GM12878 (cell line): ENCODE data around the gene CDKL1.

ENCODE experiments used
- CHD1 ChIP-seq: IDR thresholded peaks from 2 replicates; pipeline ENCODE4 v1.6.1; 2012; ENCODE audit warnings: low read depth, low read length, improper control_type of control experiment
- CTCF ChIP-seq, 3 experiments: IDR thresholded peaks in 2 of 3; conservative IDR thresholded peaks in 1 of 3; 2 replicates each; pipeline ENCODE4 v1.5.1; 2011; ENCODE audit warnings: low read depth in 3 of 3, low read length in 3 of 3, mild to moderate bottlenecking in 3 of 3, control low read depth in 2 of 3, moderate library complexity in 2 of 3, inconsistent platforms in 1 of 3, mixed read lengths in 1 of 3; ENCODE audit not compliant: control insufficient read depth in 2 of 3, insufficient read depth in 1 of 3; ENCODE audit errors: extremely low read depth in 1 of 3
- ESRRA ChIP-seq: IDR thresholded peaks from 2 replicates; pipeline ENCODE4 v1.6.1; 2012; ENCODE audit warnings: mild to moderate bottlenecking, low read length, improper control_type of control experiment
- SMC3 ChIP-seq: IDR thresholded peaks from 2 replicates; pipeline ENCODE4 v1.6.1; 2011; ENCODE audit warnings: low read length, improper control_type of control experiment, borderline replicate concordance
- USF1 ChIP-seq: IDR thresholded peaks from 2 replicates; pipeline ENCODE4 v1.6.1; 2011; ENCODE audit warnings: borderline replicate concordance, low read depth, mild to moderate bottlenecking, moderate library complexity, mixed read lengths, low read length; ENCODE audit not compliant: insufficient read depth; ENCODE audit errors: extremely low read length
- TF ChIP-seq, protein P1 (sequence below): IDR thresholded peaks from 2 replicates; pipeline ENCODE4 v1.6.1; 2012; ENCODE audit warnings: low read depth, low read length, improper control_type of control experiment
- TF ChIP-seq, protein P2 (sequence below): IDR thresholded peaks from 2 replicates; pipeline ENCODE4 v1.6.1; 2012; ENCODE audit warnings: low read depth, low read length, improper control_type of control experiment
- TF ChIP-seq, protein P3 (sequence below): IDR thresholded peaks from 2 replicates; pipeline ENCODE4 v1.6.1; 2012; ENCODE audit warnings: low read length, inconsistent platforms

- TF ChIP-seq, protein P1, sequence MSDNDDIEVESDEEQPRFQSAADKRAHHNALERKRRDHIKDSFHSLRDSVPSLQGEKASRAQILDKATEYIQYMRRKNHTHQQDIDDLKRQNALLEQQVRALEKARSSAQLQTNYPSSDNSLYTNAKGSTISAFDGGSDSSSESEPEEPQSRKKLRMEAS, result no peak
- TF ChIP-seq CHD1 (no peak), ESRRA (no peak), CTCF (IDR thresholded peaks at IDR 0.05 in 2 of 3, conservative IDR thresholded peaks at IDR 0.05 in 1 of 3; ENCODE audit: control insufficient read depth in 2 of 3, extremely low read depth in 1 of 3, insufficient read depth in 1 of 3, low read depth in 3 of 3, low read length in 3 of 3) (no peak), SMC3 (no peak), USF1 (no peak)
- TF ChIP-seq, protein P2, sequence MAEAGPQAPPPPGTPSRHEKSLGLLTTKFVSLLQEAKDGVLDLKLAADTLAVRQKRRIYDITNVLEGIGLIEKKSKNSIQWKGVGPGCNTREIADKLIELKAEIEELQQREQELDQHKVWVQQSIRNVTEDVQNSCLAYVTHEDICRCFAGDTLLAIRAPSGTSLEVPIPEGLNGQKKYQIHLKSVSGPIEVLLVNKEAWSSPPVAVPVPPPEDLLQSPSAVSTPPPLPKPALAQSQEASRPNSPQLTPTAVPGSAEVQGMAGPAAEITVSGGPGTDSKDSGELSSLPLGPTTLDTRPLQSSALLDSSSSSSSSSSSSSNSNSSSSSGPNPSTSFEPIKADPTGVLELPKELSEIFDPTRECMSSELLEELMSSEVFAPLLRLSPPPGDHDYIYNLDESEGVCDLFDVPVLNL, result no peak
- TF ChIP-seq, protein P3, sequence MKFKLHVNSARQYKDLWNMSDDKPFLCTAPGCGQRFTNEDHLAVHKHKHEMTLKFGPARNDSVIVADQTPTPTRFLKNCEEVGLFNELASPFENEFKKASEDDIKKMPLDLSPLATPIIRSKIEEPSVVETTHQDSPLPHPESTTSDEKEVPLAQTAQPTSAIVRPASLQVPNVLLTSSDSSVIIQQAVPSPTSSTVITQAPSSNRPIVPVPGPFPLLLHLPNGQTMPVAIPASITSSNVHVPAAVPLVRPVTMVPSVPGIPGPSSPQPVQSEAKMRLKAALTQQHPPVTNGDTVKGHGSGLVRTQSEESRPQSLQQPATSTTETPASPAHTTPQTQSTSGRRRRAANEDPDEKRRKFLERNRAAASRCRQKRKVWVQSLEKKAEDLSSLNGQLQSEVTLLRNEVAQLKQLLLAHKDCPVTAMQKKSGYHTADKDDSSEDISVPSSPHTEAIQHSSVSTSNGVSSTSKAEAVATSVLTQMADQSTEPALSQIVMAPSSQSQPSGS, result no peak
Measured at GRCh38 chr14:50389668-50390441, 6.8 kb downstream of the CDKL1 start.
